Type B pancreatic cell (in vitro differentiated cells): ENCODE results near the gene COA6. TPM values are rescaled to one million over a fixed set of nuclear protein-coding genes. Genes with fewer than 3 reads are reported as not detected.
"Not testable (repeated sequence)": the region's sequence is repeated elsewhere in the genome, so short reads cannot be mapped to it uniquely, and the experiment has no call there.

Source experiments
- DNase-seq: peaks from one replicate; pipeline ENCODE4 v3.0.0; 2021; ENCODE audit warnings: mixed read lengths; ENCODE audit not compliant: unreplicated experiment; ENCODE audit errors: extremely low spot score
- H3K27ac Mint-ChIP-seq: 2 replicates; pipeline ENCODE4 v1.8.0; 2021; ENCODE audit warnings: mild to moderate bottlenecking, mixed read lengths
- H3K27me3 Mint-ChIP-seq: 2 replicates; pipeline ENCODE4 v1.8.0; 2021; ENCODE audit warnings: mixed read lengths
- H3K36me3 Mint-ChIP-seq: 2 replicates; pipeline ENCODE4 v1.8.0; 2021; ENCODE audit warnings: mixed read lengths
- H3K4me1 Mint-ChIP-seq: one replicate; pipeline ENCODE4 v1.8.0; 2021; ENCODE audit warnings: mixed read lengths; ENCODE audit not compliant: unreplicated experiment
- H3K4me3 Mint-ChIP-seq: 2 replicates; pipeline ENCODE4 v1.8.0; 2021; ENCODE audit warnings: mild to moderate bottlenecking, mixed read lengths
- H3K9me3 Mint-ChIP-seq: 2 replicates; pipeline ENCODE4 v1.8.0; 2021; ENCODE audit warnings: mixed read lengths
- total RNA-seq: library from RNA; stranded (reverse); gene quantifications from 2 replicates; pipeline ENCODE4 v1.2.1, GENCODE V29; 2021; ENCODE audit warnings: low replicate concordance
- TF ChIP-seq, protein P1 (sequence below): fragments of 200-600 bp; sonication (generic); conservative IDR thresholded peaks from 2 replicates; pipeline ENCODE4 v1.5.0; 2021; ENCODE audit warnings: antibody characterized with exemption, mild to moderate bottlenecking

The COA6 gene
- total RNA-seq, 1 donor from 2014 or later: 36.4 TPM

DNA sequence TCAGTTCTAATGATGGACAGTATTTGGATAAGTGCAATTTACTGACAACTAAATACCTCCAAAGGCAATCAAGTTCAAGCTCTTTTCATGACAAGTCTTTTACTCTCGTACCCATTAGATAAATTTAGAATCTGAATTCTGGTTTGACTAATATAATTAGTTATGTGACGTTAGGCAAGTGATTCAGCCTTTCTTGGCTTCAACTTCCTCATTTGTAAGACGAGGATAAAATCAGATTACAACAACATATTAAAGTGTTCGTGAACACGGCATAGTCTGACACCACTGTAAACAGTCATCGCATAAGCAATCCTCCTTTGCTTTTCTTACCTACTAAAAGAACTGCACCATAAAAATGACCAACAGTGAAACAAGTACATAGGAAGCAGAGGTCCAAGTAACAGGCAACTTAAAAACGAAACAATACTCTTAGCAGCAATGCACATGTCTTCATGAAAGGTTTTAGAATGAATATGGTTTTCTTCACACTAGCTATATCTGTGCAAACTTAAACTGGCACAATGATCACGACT lies 25.7 kb downstream of the COA6 start:
- TF ChIP-seq, protein P1, sequence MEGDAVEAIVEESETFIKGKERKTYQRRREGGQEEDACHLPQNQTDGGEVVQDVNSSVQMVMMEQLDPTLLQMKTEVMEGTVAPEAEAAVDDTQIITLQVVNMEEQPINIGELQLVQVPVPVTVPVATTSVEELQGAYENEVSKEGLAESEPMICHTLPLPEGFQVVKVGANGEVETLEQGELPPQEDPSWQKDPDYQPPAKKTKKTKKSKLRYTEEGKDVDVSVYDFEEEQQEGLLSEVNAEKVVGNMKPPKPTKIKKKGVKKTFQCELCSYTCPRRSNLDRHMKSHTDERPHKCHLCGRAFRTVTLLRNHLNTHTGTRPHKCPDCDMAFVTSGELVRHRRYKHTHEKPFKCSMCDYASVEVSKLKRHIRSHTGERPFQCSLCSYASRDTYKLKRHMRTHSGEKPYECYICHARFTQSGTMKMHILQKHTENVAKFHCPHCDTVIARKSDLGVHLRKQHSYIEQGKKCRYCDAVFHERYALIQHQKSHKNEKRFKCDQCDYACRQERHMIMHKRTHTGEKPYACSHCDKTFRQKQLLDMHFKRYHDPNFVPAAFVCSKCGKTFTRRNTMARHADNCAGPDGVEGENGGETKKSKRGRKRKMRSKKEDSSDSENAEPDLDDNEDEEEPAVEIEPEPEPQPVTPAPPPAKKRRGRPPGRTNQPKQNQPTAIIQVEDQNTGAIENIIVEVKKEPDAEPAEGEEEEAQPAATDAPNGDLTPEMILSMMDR: no peak
- H3K27ac Mint-ChIP-seq: no peak overlapping the region
- H3K9me3 Mint-ChIP-seq: no peaks in the 10 kb centered on the region
- no peaks in the 10 kb centered on the region for H3K27me3 Mint-ChIP-seq
- DNase-seq: no peak
- H3K4me3 Mint-ChIP-seq: no peak overlapping the region
- no peaks in the 10 kb centered on the region for H3K4me1 Mint-ChIP-seq
- H3K36me3 Mint-ChIP-seq: peaks cover 9% of the 10 kb centered on the region

DNA sequence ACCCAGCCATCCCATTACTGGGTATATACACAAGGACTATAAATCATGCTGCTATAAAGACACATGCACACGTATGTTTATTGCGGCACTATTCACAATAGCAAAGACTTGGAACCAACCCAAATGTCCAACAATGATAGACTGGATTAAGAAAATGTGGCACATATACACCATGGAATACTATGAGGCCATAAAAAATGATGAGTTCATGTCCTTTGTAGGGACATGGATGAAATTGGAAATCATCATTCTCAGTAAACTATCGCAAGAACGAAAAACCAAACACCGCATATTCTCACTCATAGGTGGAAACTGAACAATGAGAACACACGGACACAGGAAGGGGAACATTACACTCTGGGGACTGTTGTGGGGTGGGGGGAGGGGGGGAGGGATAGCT lies 26.3 kb downstream of the COA6 start:
- H3K4me1 Mint-ChIP-seq, H3K27me3 Mint-ChIP-seq, H3K9me3 Mint-ChIP-seq, H3K36me3 Mint-ChIP-seq, H3K4me3 Mint-ChIP-seq, H3K27ac Mint-ChIP-seq, DNase-seq: not testable (repeated sequence)

DNA sequence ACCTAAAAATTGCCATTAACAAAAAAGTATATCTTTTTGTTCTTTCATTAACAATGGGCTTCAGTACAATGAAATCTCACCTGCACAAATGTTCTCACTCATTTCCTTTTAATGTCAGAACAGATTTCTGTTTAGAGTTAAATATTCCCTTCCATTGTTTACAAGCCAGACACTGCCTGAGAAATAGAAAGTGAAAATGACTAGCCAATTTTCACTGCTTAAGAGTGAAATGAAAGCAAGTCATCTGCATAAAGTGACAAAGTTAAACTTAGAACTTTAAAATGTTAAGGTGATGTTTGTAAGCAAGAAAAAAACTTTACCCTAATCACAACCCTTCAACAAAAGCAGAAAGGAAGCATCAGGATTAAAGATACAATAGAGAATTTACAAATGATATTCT lies 27.5 kb downstream of the COA6 start:
- TF ChIP-seq, protein P1: no peak
- DNase-seq: no peak
- Mint-ChIP-seq H3K9me3 (no peaks in the 10 kb centered on the region), H3K27me3 (no peaks in the 10 kb centered on the region), H3K4me1 (no peaks in the 10 kb centered on the region), H3K36me3 (peaks cover 5% of the 10 kb centered on the region), H3K27ac (no peak overlapping the region), H3K4me3 (no peak overlapping the region)

DNA sequence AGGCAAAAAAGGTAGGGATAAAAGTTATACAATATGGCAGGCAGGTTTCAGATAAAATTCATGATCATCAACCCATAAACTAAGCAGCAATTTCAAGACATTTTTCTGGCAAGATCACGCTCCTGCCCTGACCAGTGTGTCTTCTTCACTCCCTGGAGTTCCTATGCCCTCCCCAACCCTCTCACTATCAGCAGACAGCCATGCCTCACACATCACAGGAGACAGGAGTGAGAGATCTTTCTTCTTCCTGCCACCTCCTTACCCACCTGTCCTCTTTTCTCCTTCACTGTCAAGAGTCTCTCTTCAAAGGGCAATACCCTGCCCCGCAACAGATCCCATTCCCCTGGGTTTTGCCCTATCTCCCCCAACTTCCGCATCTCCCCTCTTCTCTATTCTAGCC lies 28.4 kb downstream of the COA6 start:
- Mint-ChIP-seq H3K4me1 (no peaks in the 10 kb centered on the region), H3K27me3 (no peaks in the 10 kb centered on the region), H3K36me3 (peaks cover 3% of the 10 kb centered on the region), H3K9me3 (no peaks in the 10 kb centered on the region), H3K27ac (no peak overlapping the region), H3K4me3 (no peak overlapping the region)
- TF ChIP-seq, protein P1: no peak
- DNase-seq: no peak

DNA sequence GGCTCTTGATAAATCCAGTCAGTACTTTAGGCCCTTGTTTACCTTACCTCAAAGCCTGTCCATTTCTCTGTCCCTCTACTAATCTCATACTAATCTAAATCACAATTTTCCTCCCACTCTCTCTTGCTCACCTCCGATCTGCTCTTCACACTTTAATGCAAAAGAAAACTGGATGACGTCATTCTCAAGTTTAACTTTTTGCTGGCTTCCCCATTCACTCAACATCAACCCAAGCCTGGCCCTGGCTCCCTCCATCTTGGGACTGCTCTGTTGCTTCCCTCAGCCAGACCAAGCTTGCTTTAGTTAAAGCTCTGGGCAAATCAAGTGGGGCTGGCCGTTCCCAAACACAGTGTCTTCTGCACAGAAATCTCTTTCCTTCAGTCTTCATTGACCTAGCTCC lies 29.7 kb downstream of the COA6 start:
- no peak for DNase-seq
- no peak overlapping the region for H3K4me3 Mint-ChIP-seq
- H3K4me1 Mint-ChIP-seq: no peaks in the 10 kb centered on the region
- no peaks in the 10 kb centered on the region for H3K36me3 Mint-ChIP-seq
- H3K27me3 Mint-ChIP-seq: no peaks in the 10 kb centered on the region
- H3K27ac Mint-ChIP-seq: peak overlapping the region; percentile 15
- H3K9me3 Mint-ChIP-seq: no peaks in the 10 kb centered on the region
- TF ChIP-seq, protein P1: no peak

DNA sequence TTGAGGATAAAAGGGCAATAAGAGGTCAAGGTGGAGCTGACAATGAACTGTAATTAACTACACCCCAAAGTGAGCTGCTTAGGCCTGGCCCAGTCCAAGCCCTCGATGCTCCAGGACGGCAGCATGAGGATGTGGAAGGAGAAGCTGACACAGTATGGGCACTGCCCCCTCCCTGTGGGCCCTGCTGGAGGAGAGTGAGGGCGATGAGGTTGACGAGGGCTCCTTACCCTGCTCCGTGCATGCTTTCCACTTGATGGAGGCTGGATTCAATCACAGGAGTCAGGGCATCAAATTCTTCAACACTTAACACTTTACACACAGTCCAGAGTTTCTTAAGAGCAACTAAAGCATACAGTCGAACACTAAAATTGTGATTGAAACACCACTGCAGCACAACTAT lies 32.4 kb downstream of the COA6 start:
- Mint-ChIP-seq H3K4me3 (no peak overlapping the region), H3K27me3 (no peaks in the 10 kb centered on the region), H3K9me3 (no peaks in the 10 kb centered on the region), H3K27ac (no peak overlapping the region), H3K36me3 (no peaks in the 10 kb centered on the region), H3K4me1 (no peaks in the 10 kb centered on the region)
- no peak for DNase-seq
- TF ChIP-seq, protein P1: no peak
